Osteocyte (in vitro differentiated cells): Measurements from ENCODE around the gene HECW1. TPM values are rescaled to one million over a fixed set of nuclear protein-coding genes. Genes with fewer than 3 reads are reported as not detected.

Experiments
- DNase-seq: peaks from one replicate; pipeline ENCODE4 v3.0.0; 2021; ENCODE audit warnings: mixed read lengths; ENCODE audit not compliant: unreplicated experiment; ENCODE audit errors: extremely low spot score
- H3K27ac Mint-ChIP-seq: one replicate; pipeline ENCODE4 v1.8.0; 2021; ENCODE audit warnings: mild to moderate bottlenecking, mixed read lengths; ENCODE audit not compliant: unreplicated experiment
- H3K27me3 Mint-ChIP-seq: one replicate; pipeline ENCODE4 v1.8.0; 2021; ENCODE audit warnings: mixed read lengths; ENCODE audit not compliant: unreplicated experiment
- H3K36me3 Mint-ChIP-seq: one replicate; pipeline ENCODE4 v1.8.0; 2021; ENCODE audit warnings: mixed read lengths; ENCODE audit not compliant: unreplicated experiment
- H3K4me1 Mint-ChIP-seq: one replicate; pipeline ENCODE4 v1.8.0; 2021; ENCODE audit warnings: mixed read lengths; ENCODE audit not compliant: unreplicated experiment
- H3K4me3 Mint-ChIP-seq: one replicate; pipeline ENCODE4 v1.8.0; 2021; ENCODE audit warnings: mild to moderate bottlenecking, moderate library complexity, mixed read lengths; ENCODE audit not compliant: unreplicated experiment
- H3K9me3 Mint-ChIP-seq: one replicate; pipeline ENCODE4 v1.8.0; 2021; ENCODE audit warnings: mixed read lengths; ENCODE audit not compliant: unreplicated experiment
- total RNA-seq: library from RNA; stranded (reverse); gene quantifications from 2 replicates; pipeline ENCODE4 v1.2.1, GENCODE V29; 2021
- TF ChIP-seq, protein P1 (sequence below): fragments of 200-600 bp; sonication (generic); IDR thresholded peaks from 2 replicates; pipeline ENCODE4 v1.5.0; 2021; ENCODE audit warnings: antibody characterized with exemption, mild to moderate bottlenecking, moderate library complexity

HECW1 gene
- total RNA-seq, 1 donor from 2014 or later, result 0.16 TPM

- H3K9me3 Mint-ChIP-seq, result no peaks in the 10 kb centered on the region
- H3K4me1 Mint-ChIP-seq, result no peaks in the 10 kb centered on the region
- no peak overlapping the region for H3K27ac Mint-ChIP-seq
- H3K4me3 Mint-ChIP-seq, result no peak overlapping the region
- peaks cover 29% of the 10 kb centered on the region for H3K27me3 Mint-ChIP-seq
- H3K36me3 Mint-ChIP-seq, result no peaks in the 10 kb centered on the region
- no peak for DNase-seq
- TF ChIP-seq, protein P1, sequence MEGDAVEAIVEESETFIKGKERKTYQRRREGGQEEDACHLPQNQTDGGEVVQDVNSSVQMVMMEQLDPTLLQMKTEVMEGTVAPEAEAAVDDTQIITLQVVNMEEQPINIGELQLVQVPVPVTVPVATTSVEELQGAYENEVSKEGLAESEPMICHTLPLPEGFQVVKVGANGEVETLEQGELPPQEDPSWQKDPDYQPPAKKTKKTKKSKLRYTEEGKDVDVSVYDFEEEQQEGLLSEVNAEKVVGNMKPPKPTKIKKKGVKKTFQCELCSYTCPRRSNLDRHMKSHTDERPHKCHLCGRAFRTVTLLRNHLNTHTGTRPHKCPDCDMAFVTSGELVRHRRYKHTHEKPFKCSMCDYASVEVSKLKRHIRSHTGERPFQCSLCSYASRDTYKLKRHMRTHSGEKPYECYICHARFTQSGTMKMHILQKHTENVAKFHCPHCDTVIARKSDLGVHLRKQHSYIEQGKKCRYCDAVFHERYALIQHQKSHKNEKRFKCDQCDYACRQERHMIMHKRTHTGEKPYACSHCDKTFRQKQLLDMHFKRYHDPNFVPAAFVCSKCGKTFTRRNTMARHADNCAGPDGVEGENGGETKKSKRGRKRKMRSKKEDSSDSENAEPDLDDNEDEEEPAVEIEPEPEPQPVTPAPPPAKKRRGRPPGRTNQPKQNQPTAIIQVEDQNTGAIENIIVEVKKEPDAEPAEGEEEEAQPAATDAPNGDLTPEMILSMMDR, result no peak
These were observed 272.3 kb downstream of the HECW1 start for GRCh38 chr7:43384616-43385308.

DNA sequence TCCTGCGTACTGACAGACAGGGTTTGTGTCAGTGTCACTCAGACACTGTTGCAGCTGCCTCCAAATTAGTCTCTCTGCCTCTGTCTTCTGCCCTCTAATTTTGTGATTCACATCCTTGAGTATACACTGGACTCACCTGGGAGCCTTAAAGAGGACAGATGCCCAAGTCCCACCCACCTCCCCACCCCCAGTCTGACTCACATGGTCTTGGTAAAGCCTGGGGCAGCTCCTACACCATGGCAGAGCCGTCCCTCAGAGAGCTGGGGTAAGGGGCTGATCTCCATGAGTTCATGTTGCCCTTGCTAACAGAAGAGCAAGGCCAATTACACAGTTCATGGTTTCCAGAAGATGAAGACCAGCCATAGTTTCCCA, 272.8 kb downstream of the HECW1 start:
- no peaks in the 10 kb centered on the region for H3K9me3 Mint-ChIP-seq
- H3K4me1 Mint-ChIP-seq, result no peaks in the 10 kb centered on the region
- no peak overlapping the region for H3K27ac Mint-ChIP-seq
- H3K27me3 Mint-ChIP-seq, result peaks cover 26% of the 10 kb centered on the region
- H3K36me3 Mint-ChIP-seq, result no peaks in the 10 kb centered on the region
- H3K4me3 Mint-ChIP-seq, result no peak overlapping the region
- no peak for DNase-seq
- TF ChIP-seq, protein P1, result no peak

- no peak overlapping the region for H3K4me3 Mint-ChIP-seq
- TF ChIP-seq, protein P1, result no peak
- H3K9me3 Mint-ChIP-seq, result no peaks in the 10 kb centered on the region
- peaks cover 25% of the 10 kb centered on the region for H3K27me3 Mint-ChIP-seq
- no peaks in the 10 kb centered on the region for H3K4me1 Mint-ChIP-seq
- H3K36me3 Mint-ChIP-seq, result no peaks in the 10 kb centered on the region
- DNase-seq, result no peak
- H3K27ac Mint-ChIP-seq, result no peak overlapping the region
These were observed 273.4 kb downstream of the HECW1 start for GRCh38 chr7:43385856-43386255.

DNA sequence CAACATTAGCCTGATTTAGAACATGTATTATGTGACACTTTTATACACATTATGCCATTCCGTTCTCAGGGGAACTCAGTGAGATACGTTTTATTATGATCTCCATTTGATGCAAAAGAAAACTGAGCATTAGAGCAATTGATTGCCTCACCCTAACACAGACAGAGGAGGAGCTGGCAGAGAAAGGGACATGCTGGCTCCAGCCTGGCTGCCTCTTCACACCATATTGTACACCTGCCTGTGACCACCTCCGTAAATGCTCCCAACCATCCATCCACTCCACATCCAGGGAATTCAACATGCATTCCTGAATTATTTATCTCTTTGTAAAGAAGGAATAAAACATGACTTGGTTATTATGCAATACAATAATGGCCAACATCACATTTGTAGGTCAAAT, 275.5 kb downstream of the HECW1 start:
- no peak overlapping the region for H3K27ac Mint-ChIP-seq
- no peaks in the 10 kb centered on the region for H3K4me1 Mint-ChIP-seq
- H3K4me3 Mint-ChIP-seq, result no peak overlapping the region
- H3K27me3 Mint-ChIP-seq, result peaks cover 24% of the 10 kb centered on the region
- H3K9me3 Mint-ChIP-seq, result no peaks in the 10 kb centered on the region
- H3K36me3 Mint-ChIP-seq, result no peaks in the 10 kb centered on the region
- TF ChIP-seq, protein P1, result no peak
- no peak for DNase-seq

GRCh38 chr7:43390576-43390975, 278.1 kb downstream of the HECW1 start:
- H3K27me3 Mint-ChIP-seq, result peaks cover 21% of the 10 kb centered on the region
- TF ChIP-seq, protein P1, result no peak
- H3K9me3 Mint-ChIP-seq, result peaks cover 10% of the 10 kb centered on the region
- DNase-seq, result no peak
- no peak overlapping the region for H3K27ac Mint-ChIP-seq
- no peak overlapping the region for H3K4me3 Mint-ChIP-seq
- H3K36me3 Mint-ChIP-seq, result no peaks in the 10 kb centered on the region
- peaks cover 6% of the 10 kb centered on the region for H3K4me1 Mint-ChIP-seq
